ENCODE data around the gene JAZF1.

Gene JAZF1

GRCh38 chr7:28208506-28208905 is 27.9 kb upstream of the JAZF1 start:
- H2AFZ ChIP-seq (ENCODE audit: low read length, unreplicated experiment), result no peak overlapping the region
- H3K4me1 ChIP-seq (ENCODE audit: control insufficient read depth, insufficient read depth, low read length, unreplicated experiment), result peaks cover 28% of the 10 kb centered on the region
- no peak overlapping the region for H3K27ac ChIP-seq (ENCODE audit: low read depth, low read length)
- H3K36me3 ChIP-seq (ENCODE audit: insufficient read depth, low read length), result no peaks in the 10 kb centered on the region
- H3K79me2 ChIP-seq (ENCODE audit: control insufficient read depth, insufficient read depth, low read length, unreplicated experiment), result no peaks in the 10 kb centered on the region
- no peak overlapping the region for H3K4me3 ChIP-seq (ENCODE audit: low read depth, low read length)
- H3K27me3 ChIP-seq (ENCODE audit: insufficient read depth, low read length), result no peaks in the 10 kb centered on the region

DNA sequence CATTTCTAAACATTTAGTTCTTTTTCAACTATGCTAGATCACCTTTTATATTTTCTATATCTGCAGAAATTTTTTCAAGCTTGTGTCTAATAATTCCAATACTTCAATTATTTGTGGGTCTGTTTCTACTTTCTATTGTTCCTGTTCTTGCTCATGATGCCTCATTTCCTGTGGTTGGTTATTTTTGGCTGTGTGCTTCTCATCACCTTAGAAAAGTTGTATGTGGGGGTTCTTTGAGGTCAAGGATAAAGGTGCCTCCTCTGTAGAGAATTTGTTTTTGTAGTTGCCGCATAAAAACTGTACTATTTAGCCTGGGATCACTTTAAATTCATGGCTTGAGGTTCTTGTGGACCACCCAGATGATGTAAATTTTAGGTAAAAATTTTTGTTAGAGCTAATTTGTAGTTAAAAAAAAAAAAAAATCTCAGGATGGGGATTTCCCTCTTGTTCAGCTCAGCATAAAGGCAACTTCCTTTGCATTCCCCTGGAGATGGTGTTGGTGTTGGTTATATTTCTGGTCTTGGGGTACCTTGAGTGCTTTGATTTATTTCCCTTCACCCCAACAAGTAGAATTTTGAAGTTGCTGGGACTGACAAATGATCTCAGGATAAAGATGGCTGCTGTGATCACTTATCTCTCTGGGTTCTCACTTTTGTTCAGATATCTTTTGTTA is 27.0 kb upstream of the JAZF1 start:
- H2AFZ ChIP-seq (ENCODE audit: low read length, unreplicated experiment), result no peak overlapping the region
- H3K79me2 ChIP-seq (ENCODE audit: control insufficient read depth, insufficient read depth, low read length, unreplicated experiment), result no peaks in the 10 kb centered on the region
- no peaks in the 10 kb centered on the region for H3K27me3 ChIP-seq (ENCODE audit: insufficient read depth, low read length)
- peaks cover 33% of the 10 kb centered on the region for H3K4me1 ChIP-seq (ENCODE audit: control insufficient read depth, insufficient read depth, low read length, unreplicated experiment)
- H3K36me3 ChIP-seq (ENCODE audit: insufficient read depth, low read length), result no peaks in the 10 kb centered on the region
- H3K27ac ChIP-seq (ENCODE audit: low read depth, low read length), result no peak overlapping the region
- H3K4me3 ChIP-seq (ENCODE audit: low read depth, low read length), result no peak overlapping the region

GRCh38 chr7:28205506-28205905 is 24.9 kb upstream of the JAZF1 start:
- no peaks in the 10 kb centered on the region for H3K36me3 ChIP-seq (ENCODE audit: insufficient read depth, low read length)
- no peaks in the 10 kb centered on the region for H3K27me3 ChIP-seq (ENCODE audit: insufficient read depth, low read length)
- no peaks in the 10 kb centered on the region for H3K79me2 ChIP-seq (ENCODE audit: control insufficient read depth, insufficient read depth, low read length, unreplicated experiment)
- no peak overlapping the region for H2AFZ ChIP-seq (ENCODE audit: low read length, unreplicated experiment)
- H3K27ac ChIP-seq (ENCODE audit: low read depth, low read length), result no peak overlapping the region
- H3K4me1 ChIP-seq (ENCODE audit: control insufficient read depth, insufficient read depth, low read length, unreplicated experiment), result peaks cover 27% of the 10 kb centered on the region
- H3K4me3 ChIP-seq (ENCODE audit: low read depth, low read length), result no peak overlapping the region

DNA sequence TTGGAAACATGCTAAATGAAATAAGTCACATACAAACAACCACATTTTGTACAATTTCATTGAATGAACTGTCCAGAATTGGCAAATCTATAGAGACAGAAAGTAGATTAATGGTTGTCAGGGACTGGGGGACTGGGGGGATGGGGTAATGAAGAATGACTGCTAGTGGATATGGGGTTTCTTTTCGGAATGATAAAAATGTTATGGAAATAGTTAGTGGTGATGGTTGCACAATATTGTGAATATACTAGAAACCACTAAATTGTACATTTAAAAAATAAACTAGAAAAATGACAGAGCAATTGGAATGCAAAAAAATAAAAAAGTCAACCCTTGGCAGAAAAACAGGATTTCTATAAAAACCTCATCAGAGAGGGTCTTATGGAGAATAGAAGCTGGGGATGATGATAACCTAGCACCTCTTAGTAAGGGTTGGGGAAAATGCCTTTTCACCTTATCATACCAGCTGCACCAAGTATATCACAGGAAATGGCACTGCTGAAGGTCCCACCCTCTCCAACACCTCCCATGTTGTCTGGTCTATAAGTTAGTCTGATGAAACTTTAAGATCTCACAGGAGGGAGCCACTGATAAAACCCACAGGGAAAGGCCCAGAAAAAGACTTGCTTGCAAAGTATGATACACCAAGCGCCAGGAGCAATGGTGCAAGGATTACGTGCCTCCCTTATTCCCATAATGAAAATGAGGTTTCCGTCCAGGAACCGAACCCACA is 23.1 kb upstream of the JAZF1 start:
- Histone ChIP-seq H3K27ac (ENCODE audit: low read depth, low read length) (no peak overlapping the region), H3K27me3 (ENCODE audit: insufficient read depth, low read length) (no peaks in the 10 kb centered on the region), H2AFZ (ENCODE audit: low read length, unreplicated experiment) (no peak overlapping the region), H3K4me3 (ENCODE audit: low read depth, low read length) (no peak overlapping the region), H3K36me3 (ENCODE audit: insufficient read depth, low read length) (no peaks in the 10 kb centered on the region), H3K4me1 (ENCODE audit: control insufficient read depth, insufficient read depth, low read length, unreplicated experiment) (peaks cover 27% of the 10 kb centered on the region), H3K79me2 (ENCODE audit: control insufficient read depth, insufficient read depth, low read length, unreplicated experiment) (no peaks in the 10 kb centered on the region)

DNA sequence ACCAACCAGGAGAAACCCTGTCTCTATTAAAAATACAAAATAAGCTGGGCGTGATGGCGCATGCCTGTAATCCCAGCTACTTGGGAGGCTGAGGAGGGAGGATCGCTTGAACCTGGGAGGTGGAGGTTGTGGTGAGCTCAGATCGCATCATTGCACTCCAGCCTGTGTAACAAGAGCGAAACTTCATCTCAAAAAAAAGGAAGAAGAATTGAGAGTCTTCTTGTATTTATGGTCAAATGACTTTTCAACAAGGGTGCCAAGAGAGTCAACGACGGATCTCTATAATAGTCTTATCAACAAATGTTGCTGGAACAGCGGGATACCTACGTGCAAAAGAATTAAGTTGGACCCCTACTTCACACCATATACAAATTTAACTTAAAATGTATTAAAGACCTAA is 21.6 kb upstream of the JAZF1 start:
- H3K36me3 ChIP-seq (ENCODE audit: insufficient read depth, low read length), result no peaks in the 10 kb centered on the region
- H3K27ac ChIP-seq (ENCODE audit: low read depth, low read length), result no peak overlapping the region
- H3K4me1 ChIP-seq (ENCODE audit: control insufficient read depth, insufficient read depth, low read length, unreplicated experiment), result peaks cover 16% of the 10 kb centered on the region
- H3K4me3 ChIP-seq (ENCODE audit: low read depth, low read length), result no peak overlapping the region
- H3K27me3 ChIP-seq (ENCODE audit: insufficient read depth, low read length), result no peaks in the 10 kb centered on the region
- H2AFZ ChIP-seq (ENCODE audit: low read length, unreplicated experiment), result no peak overlapping the region
- no peaks in the 10 kb centered on the region for H3K79me2 ChIP-seq (ENCODE audit: control insufficient read depth, insufficient read depth, low read length, unreplicated experiment)

- Histone ChIP-seq H3K4me1 (ENCODE audit: control insufficient read depth, insufficient read depth, low read length, unreplicated experiment) (peaks cover 12% of the 10 kb centered on the region), H3K36me3 (ENCODE audit: insufficient read depth, low read length) (no peaks in the 10 kb centered on the region), H3K27me3 (ENCODE audit: insufficient read depth, low read length) (no peaks in the 10 kb centered on the region), H3K27ac (ENCODE audit: low read depth, low read length) (no peak overlapping the region), H2AFZ (ENCODE audit: low read length, unreplicated experiment) (no peak overlapping the region), H3K4me3 (ENCODE audit: low read depth, low read length) (no peak overlapping the region), H3K79me2 (ENCODE audit: control insufficient read depth, insufficient read depth, low read length, unreplicated experiment) (no peaks in the 10 kb centered on the region)
Measured at GRCh38 chr7:28201131-28201530, 20.5 kb upstream of the JAZF1 start.

- Histone ChIP-seq H2AFZ (ENCODE audit: low read length, unreplicated experiment) (no peak overlapping the region), H3K36me3 (ENCODE audit: insufficient read depth, low read length) (no peaks in the 10 kb centered on the region), H3K4me3 (ENCODE audit: low read depth, low read length) (no peak overlapping the region)
Measured at GRCh38 chr7:28200598-28200997, 20.0 kb upstream of the JAZF1 start.

GRCh38 chr7:28199021-28199510 is 18.5 kb upstream of the JAZF1 start:
- Histone ChIP-seq H3K4me3 (ENCODE audit: low read depth, low read length) (no peak overlapping the region), H3K79me2 (ENCODE audit: control insufficient read depth, insufficient read depth, low read length, unreplicated experiment) (no peaks in the 10 kb centered on the region), H3K27me3 (ENCODE audit: insufficient read depth, low read length) (no peaks in the 10 kb centered on the region), H3K27ac (ENCODE audit: low read depth, low read length) (no peak overlapping the region), H2AFZ (ENCODE audit: low read length, unreplicated experiment) (no peak overlapping the region), H3K36me3 (ENCODE audit: insufficient read depth, low read length) (no peaks in the 10 kb centered on the region), H3K4me1 (ENCODE audit: control insufficient read depth, insufficient read depth, low read length, unreplicated experiment) (peaks cover 11% of the 10 kb centered on the region)

More at GRCh38 chr7:28200598-28200997, 20.0 kb upstream of the JAZF1 start:
- H3K79me2 ChIP-seq (ENCODE audit: control insufficient read depth, insufficient read depth, low read length, unreplicated experiment), result no peaks in the 10 kb centered on the region
- no peak overlapping the region for H3K27ac ChIP-seq (ENCODE audit: low read depth, low read length)
- H3K4me1 ChIP-seq (ENCODE audit: control insufficient read depth, insufficient read depth, low read length, unreplicated experiment), result peaks cover 12% of the 10 kb centered on the region
- H3K27me3 ChIP-seq (ENCODE audit: insufficient read depth, low read length), result no peaks in the 10 kb centered on the region

DNA sequence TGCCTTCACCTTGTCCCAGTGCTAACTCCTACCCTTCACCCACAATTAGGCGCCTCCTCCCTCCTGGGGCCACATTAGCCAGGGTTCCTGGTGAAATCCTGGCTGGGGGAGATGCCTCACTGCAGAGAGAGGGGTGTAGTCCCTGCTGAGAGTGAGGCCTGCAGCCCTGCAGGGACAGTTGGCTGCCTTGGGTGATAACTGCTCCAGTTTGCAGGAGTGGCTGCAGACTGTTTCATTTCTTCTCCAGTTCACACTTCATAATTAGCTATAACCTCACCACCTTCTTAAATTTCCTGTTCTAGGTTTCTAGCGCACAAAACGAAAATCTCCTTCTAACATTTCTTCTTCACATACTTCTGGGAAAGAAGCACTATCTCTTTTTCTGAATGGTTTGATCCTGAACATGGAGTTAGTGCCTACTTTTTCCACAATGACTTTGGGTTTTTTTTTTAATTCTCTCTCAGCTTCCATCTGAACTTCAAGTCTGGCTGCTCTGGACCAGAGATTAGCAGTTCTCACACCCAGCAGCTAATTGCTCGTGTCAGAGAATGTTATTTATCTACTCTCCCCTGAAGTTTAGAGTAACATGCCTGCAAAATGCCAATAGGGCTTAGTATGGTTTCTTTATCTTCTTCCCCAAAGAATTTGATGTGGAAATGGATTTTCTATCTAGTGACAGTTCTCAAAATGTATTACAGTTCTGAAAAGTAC is 15.5 kb upstream of the JAZF1 start:
- no peaks in the 10 kb centered on the region for H3K79me2 ChIP-seq (ENCODE audit: control insufficient read depth, insufficient read depth, low read length, unreplicated experiment)
- no peaks in the 10 kb centered on the region for H3K27me3 ChIP-seq (ENCODE audit: insufficient read depth, low read length)
- H3K27ac ChIP-seq (ENCODE audit: low read depth, low read length), result no peak overlapping the region
- no peak overlapping the region for H2AFZ ChIP-seq (ENCODE audit: low read length, unreplicated experiment)
- no peak overlapping the region for H3K4me3 ChIP-seq (ENCODE audit: low read depth, low read length)
- no peaks in the 10 kb centered on the region for H3K36me3 ChIP-seq (ENCODE audit: insufficient read depth, low read length)
- H3K4me1 ChIP-seq (ENCODE audit: control insufficient read depth, insufficient read depth, low read length, unreplicated experiment), result no peaks in the 10 kb centered on the region

DNA sequence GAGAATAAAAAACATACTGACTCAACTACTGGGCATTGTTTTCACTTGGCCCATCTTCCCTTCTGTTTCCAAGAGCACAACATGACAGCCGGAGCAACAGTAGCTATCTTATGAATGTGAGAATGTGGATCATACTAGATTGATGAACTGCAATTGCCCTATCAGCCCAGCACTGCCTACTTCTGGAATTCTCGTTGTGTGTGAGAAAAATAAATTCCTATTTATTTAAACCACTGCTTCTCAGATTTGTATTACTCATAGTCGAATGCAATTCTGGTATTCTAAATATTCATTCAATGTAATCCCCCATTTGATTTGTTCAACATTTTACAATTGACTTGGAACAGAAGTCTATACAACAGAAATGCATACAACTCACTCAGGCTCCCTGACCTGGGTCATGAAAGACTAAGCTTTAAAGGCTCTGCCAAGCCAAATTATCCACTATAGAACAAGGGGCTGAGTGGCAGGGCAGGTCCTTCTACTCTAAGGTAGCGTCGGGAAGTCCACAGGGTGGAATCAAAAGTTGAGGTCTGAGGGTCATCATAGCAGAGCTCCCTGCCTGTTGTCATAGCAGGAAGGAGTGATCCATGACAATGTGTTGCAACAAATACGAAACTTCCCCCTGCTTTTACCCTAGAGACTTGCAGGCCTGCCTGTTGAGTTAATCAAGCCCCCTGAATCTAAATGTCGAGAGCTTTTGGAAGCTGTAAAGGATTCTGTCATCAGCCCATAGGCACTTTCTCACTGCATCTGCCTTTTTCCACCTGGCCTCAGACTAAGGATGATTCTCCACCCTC is 12.4 kb upstream of the JAZF1 start:
- H2AFZ ChIP-seq (ENCODE audit: low read length, unreplicated experiment), result no peak overlapping the region

More for the DNA sequence above, 12.4 kb upstream of the JAZF1 start:
- Histone ChIP-seq H3K36me3 (ENCODE audit: insufficient read depth, low read length) (no peaks in the 10 kb centered on the region), H3K27me3 (ENCODE audit: insufficient read depth, low read length) (no peaks in the 10 kb centered on the region), H3K4me3 (ENCODE audit: low read depth, low read length) (no peak overlapping the region), H3K79me2 (ENCODE audit: control insufficient read depth, insufficient read depth, low read length, unreplicated experiment) (no peaks in the 10 kb centered on the region), H3K4me1 (ENCODE audit: control insufficient read depth, insufficient read depth, low read length, unreplicated experiment) (peaks cover 10% of the 10 kb centered on the region), H3K27ac (ENCODE audit: low read depth, low read length) (no peak overlapping the region)
